GM18517 (cell line): ENCODE measurements around the gene AMOT.

ENCODE experiments used
- ATAC-seq: cut with Tn5 transposase; IDR thresholded peaks from one replicate; pipeline ENCODE4 v1.9.1; 2021; ENCODE audit warnings: mild to moderate bottlenecking, moderate library complexity; ENCODE audit not compliant: unreplicated experiment

The AMOT gene

GRCh38 chrX:112746812-112747595 is 93.6 kb downstream of the AMOT start:
- ATAC-seq = no peak

DNA sequence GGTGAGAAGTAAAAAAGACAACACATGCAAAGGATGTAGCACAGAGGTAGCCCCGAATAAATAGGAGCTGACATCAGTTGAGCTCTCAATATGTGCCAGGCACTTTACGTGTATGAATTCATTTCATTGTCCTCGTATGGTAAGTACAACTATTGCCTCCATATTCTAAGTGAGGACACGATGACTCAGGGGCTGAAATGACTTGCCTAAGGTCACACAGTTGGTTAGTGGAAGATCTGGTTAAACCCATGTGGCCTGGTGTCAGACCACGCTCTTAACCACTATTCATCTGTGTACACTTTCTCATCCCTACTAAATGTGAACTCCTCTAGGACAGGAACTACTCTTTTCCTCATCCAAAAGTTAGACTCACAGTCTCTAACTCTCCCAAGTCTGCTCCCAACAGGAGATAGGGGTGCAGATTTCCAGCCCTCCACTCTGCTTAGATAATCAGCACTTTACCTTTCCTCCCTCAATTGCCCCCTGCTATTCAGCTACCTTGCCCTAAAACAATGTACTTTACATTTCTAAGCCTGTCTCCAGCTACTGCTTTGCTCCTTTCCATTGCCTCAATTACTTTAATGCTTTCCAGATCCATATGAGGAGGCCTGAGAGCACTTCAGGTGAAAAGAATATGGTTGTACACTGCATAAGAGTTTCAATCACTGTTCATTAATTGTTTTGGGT is 102.1 kb downstream of the AMOT start:
- ATAC-seq = no peak

DNA sequence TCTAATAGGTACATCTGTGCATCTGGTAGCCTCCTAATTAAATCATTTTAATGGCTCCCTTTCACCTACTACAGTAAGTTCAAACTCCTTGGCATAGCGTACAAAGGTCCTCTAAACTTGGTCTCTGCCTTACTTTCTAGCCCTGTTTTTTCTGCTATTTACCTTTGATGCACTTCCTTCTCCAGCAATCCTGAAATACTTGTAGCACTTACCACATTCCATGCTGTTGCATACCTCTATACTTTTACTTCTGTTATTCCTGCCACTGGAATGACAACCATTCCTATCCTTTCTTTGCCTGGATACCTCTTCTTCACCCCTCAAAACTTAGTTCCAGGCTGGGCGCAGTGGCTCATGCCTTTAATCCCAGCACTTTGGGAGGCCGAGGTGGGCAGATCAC is 104.3 kb downstream of the AMOT start:
- no peak for ATAC-seq

DNA sequence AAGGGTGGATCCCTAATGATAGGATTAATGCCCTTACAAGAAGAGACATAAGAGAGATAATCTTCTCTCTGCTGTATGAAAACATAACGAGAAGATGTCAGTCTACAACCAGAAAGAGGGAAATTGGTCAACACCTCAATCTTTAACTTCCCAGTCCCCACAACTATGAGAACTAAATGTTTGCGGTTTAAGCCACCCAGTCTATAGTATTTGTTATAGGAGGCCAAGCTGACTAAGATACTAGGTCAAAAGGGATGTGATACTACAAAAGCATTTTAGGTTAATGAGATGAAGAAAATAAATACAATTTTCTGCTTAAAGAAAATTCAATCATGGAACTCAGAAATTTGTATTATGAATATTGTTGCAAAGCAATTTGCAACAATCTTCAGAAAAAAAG is 105.5 kb downstream of the AMOT start:
- ATAC-seq = no peak

DNA sequence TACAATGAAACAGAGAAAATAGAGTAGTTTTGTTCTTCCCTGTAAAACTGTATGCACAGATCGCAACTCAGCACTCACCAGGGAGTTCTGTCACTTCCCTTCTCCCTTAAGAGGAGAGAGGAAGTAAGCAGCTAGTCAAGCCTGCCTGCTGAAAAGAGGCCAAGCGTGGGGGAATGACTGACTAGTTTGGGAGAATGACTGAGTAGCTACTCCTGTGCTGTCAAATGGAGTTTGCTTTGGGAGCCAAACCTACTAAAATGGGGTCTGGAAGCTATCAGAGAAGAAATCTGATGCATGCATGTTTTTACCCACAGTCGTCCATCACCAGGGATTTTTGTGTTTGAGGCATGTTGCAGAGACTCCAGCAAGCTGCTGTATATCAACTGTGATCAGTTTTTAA is 106.3 kb downstream of the AMOT start:
- ATAC-seq = no peak

GRCh38 chrX:112731793-112732192 is 108.8 kb downstream of the AMOT start:
- ATAC-seq = no peak
